HG02981 (cell line): ENCODE results near the gene PCGF1.
"Not testable (repeated sequence)": the region's sequence is repeated elsewhere in the genome, so short reads cannot be mapped to it uniquely, and the experiment has no call there.

Experiments
- ATAC-seq: cut with Tn5 transposase; IDR thresholded peaks from one replicate; pipeline ENCODE4 v1.9.1; 2021; ENCODE audit warnings: mild to moderate bottlenecking, moderate library complexity; ENCODE audit not compliant: unreplicated experiment

The PCGF1 gene

GRCh38 chr2:74474481-74474880 is 33.0 kb downstream of the PCGF1 start:
- ATAC-seq, result no peak

- peak; percentile 8 for ATAC-seq
Observed at GRCh38 chr2:74472945-74473258, 34.6 kb downstream of the PCGF1 start.

- peak; percentile 77 for ATAC-seq
Observed at GRCh38 chr2:74472086-74472944, 35.2 kb downstream of the PCGF1 start, which contains the start of gene MRPL53. MRPL53 (minus strand) TSS chr2:74472680; CDS start chr2:74472660, 20 bp downstream.

- ATAC-seq, result no peak
Observed at GRCh38 chr2:74471332-74472065, 36.0 kb downstream of the PCGF1 start.

- not testable (repeated sequence) for ATAC-seq
Observed at GRCh38 chr2:74470742-74471141, 36.8 kb downstream of the PCGF1 start.

GRCh38 chr2:74464406-74464805 is 43.1 kb downstream of the PCGF1 start:
- no peak for ATAC-seq

GRCh38 chr2:74462786-74463105 is 44.7 kb downstream of the PCGF1 start:
- no peak for ATAC-seq

- ATAC-seq, result no peak
Observed at GRCh38 chr2:74462054-74462785, 45.3 kb downstream of the PCGF1 start.

GRCh38 chr2:74461187-74462053 is 46.1 kb downstream of the PCGF1 start:
- ATAC-seq, result no peak

- ATAC-seq, result not testable (repeated sequence)
Observed at GRCh38 chr2:74460187-74460586, 47.3 kb downstream of the PCGF1 start.

- not testable (repeated sequence) for ATAC-seq
Observed at GRCh38 chr2:74459503-74460118, 47.9 kb downstream of the PCGF1 start.

- no peak for ATAC-seq
Observed at GRCh38 chr2:74458938-74459363, 48.5 kb downstream of the PCGF1 start.

GRCh38 chr2:74458132-74458937 is 49.2 kb downstream of the PCGF1 start, which contains the start of gene WBP1:
WBP1 (plus strand) TSS chr2:74458438; CDS start chr2:74458603, 165 bp downstream.
- peak; percentile 80 for ATAC-seq

- peak; percentile 27 for ATAC-seq
Observed at GRCh38 chr2:74457549-74458131, 49.9 kb downstream of the PCGF1 start.

- ATAC-seq, result no peak
Observed at GRCh38 chr2:74457129-74457548, 50.4 kb downstream of the PCGF1 start.
